GM12801 (cell line): ENCODE results near the gene EPB41L1.

ENCODE experiments used
- CTCF ChIP-seq: IDR thresholded peaks from one replicate; pipeline ENCODE4 v1.5.1; 2011; ENCODE audit warnings: control low read depth; ENCODE audit not compliant: insufficient read length; ENCODE audit errors: extremely low read depth

EPB41L1 gene

GRCh38 chr20:36112112-36112511 is 42.4 kb upstream of the EPB41L1 start:
- no peak for TF ChIP-seq CTCF

- no peak for TF ChIP-seq CTCF
Observed at GRCh38 chr20:36113036-36113435, 41.5 kb upstream of the EPB41L1 start.

- no peak for TF ChIP-seq CTCF
Observed at GRCh38 chr20:36113566-36114250, 40.8 kb upstream of the EPB41L1 start.

GRCh38 chr20:36114707-36115106 is 39.8 kb upstream of the EPB41L1 start:
- no peak for TF ChIP-seq CTCF

- no peak for TF ChIP-seq CTCF
Observed at GRCh38 chr20:36115925-36116324, 38.6 kb upstream of the EPB41L1 start.

- no peak for TF ChIP-seq CTCF
Observed at GRCh38 chr20:36116807-36117441, 37.6 kb upstream of the EPB41L1 start.

- TF ChIP-seq CTCF = no peak
Observed at GRCh38 chr20:36117638-36118037, 36.9 kb upstream of the EPB41L1 start.
